ENCODE data around the gene GSE1.

- no peak for TF ChIP-seq CTCF (IDR thresholded peaks at IDR 0.05)
- no peak for TF ChIP-seq POLR2A (IDR thresholded peaks at IDR 0.05)
These were observed 29.5 kb upstream of the GSE1 start for GRCh38 chr16:85583491-85584181.

All from right lobe of liver (tissue), 4 donors.